ENCODE results near the gene NIPBL. TPM values are rescaled to one million over a fixed set of nuclear protein-coding genes. Genes with fewer than 3 reads are reported as not detected.

Gene NIPBL
- total and polyA plus RNA-seq, 2 donors (not counting 1 experiment from before 2014, with no cell fraction given) = 30.8 to 34.2 TPM

DNA sequence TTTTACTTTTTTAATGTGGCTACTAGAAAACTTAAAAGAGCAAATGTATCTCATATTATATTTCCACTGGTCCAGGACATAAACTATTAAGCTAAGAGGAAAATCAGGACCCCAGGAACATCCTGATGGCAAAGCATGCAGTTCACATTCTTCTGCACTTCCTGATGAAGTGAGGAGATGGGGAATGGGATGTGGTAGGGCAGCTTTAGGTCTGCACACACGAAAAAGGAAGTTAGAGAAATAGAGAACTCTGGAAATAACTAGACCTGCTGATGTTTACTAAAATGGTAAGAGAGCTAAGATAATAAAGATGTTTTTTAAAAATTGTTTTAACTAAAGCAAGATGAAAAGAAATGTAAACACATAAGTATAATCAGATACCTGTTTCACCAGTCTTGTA, 39.7 kb upstream of the NIPBL start:
- H3K27me3 ChIP-seq (ENCODE audit: control insufficient read depth, insufficient read depth, low read length) = peaks cover 4% of the 10 kb centered on the region
- no peaks in the 10 kb centered on the region for H4K20me1 ChIP-seq (ENCODE audit: control insufficient read depth, extremely low read depth, insufficient read depth, low read length)
- H3K4me2 ChIP-seq (ENCODE audit: extremely low read depth, insufficient read depth, low read length) = no peak overlapping the region
- H3K9ac ChIP-seq (ENCODE audit: insufficient read depth, low read length) = no peak overlapping the region
- no peak overlapping the region for H3K4me3 ChIP-seq (replicated peaks in 1 of 4; ENCODE audit: control extremely low read depth in 1 of 4, insufficient read depth in 1 of 4, low read depth in 3 of 4, low read length in 4 of 4)
- TF ChIP-seq, protein P1, sequence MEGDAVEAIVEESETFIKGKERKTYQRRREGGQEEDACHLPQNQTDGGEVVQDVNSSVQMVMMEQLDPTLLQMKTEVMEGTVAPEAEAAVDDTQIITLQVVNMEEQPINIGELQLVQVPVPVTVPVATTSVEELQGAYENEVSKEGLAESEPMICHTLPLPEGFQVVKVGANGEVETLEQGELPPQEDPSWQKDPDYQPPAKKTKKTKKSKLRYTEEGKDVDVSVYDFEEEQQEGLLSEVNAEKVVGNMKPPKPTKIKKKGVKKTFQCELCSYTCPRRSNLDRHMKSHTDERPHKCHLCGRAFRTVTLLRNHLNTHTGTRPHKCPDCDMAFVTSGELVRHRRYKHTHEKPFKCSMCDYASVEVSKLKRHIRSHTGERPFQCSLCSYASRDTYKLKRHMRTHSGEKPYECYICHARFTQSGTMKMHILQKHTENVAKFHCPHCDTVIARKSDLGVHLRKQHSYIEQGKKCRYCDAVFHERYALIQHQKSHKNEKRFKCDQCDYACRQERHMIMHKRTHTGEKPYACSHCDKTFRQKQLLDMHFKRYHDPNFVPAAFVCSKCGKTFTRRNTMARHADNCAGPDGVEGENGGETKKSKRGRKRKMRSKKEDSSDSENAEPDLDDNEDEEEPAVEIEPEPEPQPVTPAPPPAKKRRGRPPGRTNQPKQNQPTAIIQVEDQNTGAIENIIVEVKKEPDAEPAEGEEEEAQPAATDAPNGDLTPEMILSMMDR (conservative IDR thresholded peaks at IDR 0.05 in 1 of 2, IDR thresholded peaks at IDR 0.05 in 1 of 2; ENCODE audit: low read depth in 1 of 2, low read length in 2 of 2) = no peak
- no peak for TF ChIP-seq EZH2 (IDR thresholded peaks at IDR 0.05; ENCODE audit: low read length, missing control alignments)
- H3K79me2 ChIP-seq (ENCODE audit: control insufficient read depth, insufficient read depth, low read length) = no peaks in the 10 kb centered on the region
- no peaks in the 10 kb centered on the region for H3K4me1 ChIP-seq (ENCODE audit: control insufficient read depth, extremely low read depth, insufficient read depth, low read length)
- no peak overlapping the region for H3K27ac ChIP-seq (ENCODE audit: insufficient read depth, low read length)
- no peaks in the 10 kb centered on the region for H3K9me3 ChIP-seq (ENCODE audit: control insufficient read depth, insufficient read depth, low read depth, low read length)
- no peak overlapping the region for H2AFZ ChIP-seq (ENCODE audit: low read length)
- DNase-seq (ENCODE audit: low read depth in 2 of 2) = no peak
- H3K36me3 ChIP-seq (ENCODE audit: control insufficient read depth, insufficient read depth, low read length) = no peaks in the 10 kb centered on the region

DNA sequence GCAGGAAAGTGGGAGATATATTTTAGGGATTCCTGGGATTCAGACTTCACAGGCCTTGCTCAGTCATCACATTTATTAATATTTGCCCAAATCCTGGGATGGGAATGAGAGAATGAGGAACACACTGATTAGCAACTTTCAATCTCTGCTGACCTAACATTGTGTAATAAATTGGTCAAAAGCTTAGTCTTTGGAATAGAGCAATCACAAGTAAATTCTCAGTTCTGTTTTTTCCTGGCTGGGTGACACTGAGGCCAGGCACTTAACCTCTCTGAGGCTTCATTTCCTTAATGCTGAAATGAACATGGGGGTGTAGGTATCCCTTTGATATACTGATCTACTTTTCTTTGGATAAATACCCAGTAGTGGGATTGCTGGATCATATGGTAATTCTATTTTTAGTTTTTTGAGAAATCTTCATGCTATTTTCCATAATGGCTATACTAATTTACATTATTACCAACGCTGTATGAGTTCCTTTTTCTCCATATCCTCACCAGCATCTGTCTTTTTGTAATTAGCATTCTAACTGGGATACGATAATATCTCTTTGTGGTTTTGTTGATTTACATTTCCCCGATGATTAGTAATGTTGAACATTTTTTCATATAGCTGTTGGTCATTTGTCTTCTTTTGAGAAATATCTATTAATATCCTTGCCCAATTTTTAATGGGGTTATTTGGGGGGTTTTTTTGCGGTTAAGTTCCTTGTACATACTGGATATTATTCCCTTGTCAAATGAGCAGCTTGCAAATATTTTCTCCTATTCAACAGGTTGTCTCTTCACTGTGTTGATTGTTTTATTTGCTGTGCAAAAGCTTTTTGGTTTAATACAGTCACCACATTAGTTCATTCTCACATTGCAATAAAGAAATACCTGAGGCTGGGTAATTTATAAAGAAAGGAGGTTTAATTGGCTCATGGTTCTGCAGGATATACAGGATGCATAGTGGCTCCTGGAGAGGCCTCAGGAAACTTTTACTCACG, 36.8 kb upstream of the NIPBL start:
- Histone ChIP-seq H2AFZ (ENCODE audit: low read length) (no peak overlapping the region), H3K27ac (ENCODE audit: insufficient read depth, low read length) (no peak overlapping the region), H3K4me2 (ENCODE audit: extremely low read depth, insufficient read depth, low read length) (no peak overlapping the region), H3K9me3 (ENCODE audit: control insufficient read depth, insufficient read depth, low read depth, low read length) (no peaks in the 10 kb centered on the region), H3K9ac (ENCODE audit: insufficient read depth, low read length) (no peak overlapping the region), H3K36me3 (ENCODE audit: control insufficient read depth, insufficient read depth, low read length) (no peaks in the 10 kb centered on the region), H3K4me3 (replicated peaks in 1 of 4; ENCODE audit: control extremely low read depth in 1 of 4, insufficient read depth in 1 of 4, low read depth in 3 of 4, low read length in 4 of 4) (no peak overlapping the region), H4K20me1 (ENCODE audit: control insufficient read depth, extremely low read depth, insufficient read depth, low read length) (no peaks in the 10 kb centered on the region), H3K79me2 (ENCODE audit: control insufficient read depth, insufficient read depth, low read length) (no peaks in the 10 kb centered on the region), H3K27me3 (ENCODE audit: control insufficient read depth, insufficient read depth, low read length) (peaks cover 4% of the 10 kb centered on the region), H3K4me1 (ENCODE audit: control insufficient read depth, extremely low read depth, insufficient read depth, low read length) (no peaks in the 10 kb centered on the region)
- TF ChIP-seq, protein P1 (conservative IDR thresholded peaks at IDR 0.05 in 1 of 2, IDR thresholded peaks at IDR 0.05 in 1 of 2; ENCODE audit: low read depth in 1 of 2, low read length in 2 of 2) = no peak
- no peak for TF ChIP-seq EZH2 (IDR thresholded peaks at IDR 0.05; ENCODE audit: low read length, missing control alignments)
- no peak for DNase-seq (ENCODE audit: low read depth in 2 of 2)

DNA sequence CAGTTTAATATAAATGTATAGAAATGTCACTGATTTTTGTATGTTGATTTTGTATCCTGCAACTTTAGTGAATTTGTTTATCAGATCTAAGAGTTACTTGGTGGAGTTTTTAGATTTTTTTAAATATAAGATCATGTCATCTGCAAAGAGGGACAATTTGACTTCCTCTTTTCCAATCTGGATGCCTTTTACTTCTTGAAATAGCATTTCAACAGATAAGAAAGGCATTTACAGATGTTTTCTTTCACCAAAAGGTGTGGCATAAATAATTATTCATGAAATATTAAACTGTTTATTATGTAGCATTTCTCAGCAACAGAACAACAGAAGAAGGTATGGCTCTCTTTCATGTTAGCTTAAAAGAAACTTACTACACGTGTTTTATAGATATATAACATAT, 34.9 kb upstream of the NIPBL start:
- H4K20me1 ChIP-seq (ENCODE audit: control insufficient read depth, extremely low read depth, insufficient read depth, low read length) = no peaks in the 10 kb centered on the region
- H3K36me3 ChIP-seq (ENCODE audit: control insufficient read depth, insufficient read depth, low read length) = no peaks in the 10 kb centered on the region
- H3K79me2 ChIP-seq (ENCODE audit: control insufficient read depth, insufficient read depth, low read length) = no peaks in the 10 kb centered on the region
- H3K4me3 ChIP-seq (replicated peaks in 1 of 4; ENCODE audit: control extremely low read depth in 1 of 4, insufficient read depth in 1 of 4, low read depth in 3 of 4, low read length in 4 of 4) = no peak overlapping the region
- H2AFZ ChIP-seq (ENCODE audit: low read length) = no peak overlapping the region
- no peak overlapping the region for H3K4me2 ChIP-seq (ENCODE audit: extremely low read depth, insufficient read depth, low read length)
- no peak for DNase-seq (ENCODE audit: low read depth in 2 of 2)
- no peak overlapping the region for H3K27ac ChIP-seq (ENCODE audit: insufficient read depth, low read length)
- no peak overlapping the region for H3K9ac ChIP-seq (ENCODE audit: insufficient read depth, low read length)
- H3K9me3 ChIP-seq (ENCODE audit: control insufficient read depth, insufficient read depth, low read depth, low read length) = no peaks in the 10 kb centered on the region
- H3K4me1 ChIP-seq (ENCODE audit: control insufficient read depth, extremely low read depth, insufficient read depth, low read length) = no peaks in the 10 kb centered on the region
- H3K27me3 ChIP-seq (ENCODE audit: control insufficient read depth, insufficient read depth, low read length) = peaks cover 3% of the 10 kb centered on the region
- TF ChIP-seq, protein P1 (conservative IDR thresholded peaks at IDR 0.05 in 1 of 2, IDR thresholded peaks at IDR 0.05 in 1 of 2; ENCODE audit: low read depth in 1 of 2, low read length in 2 of 2) = no peak
- no peak for TF ChIP-seq EZH2 (IDR thresholded peaks at IDR 0.05; ENCODE audit: low read length, missing control alignments)
